GM21737 (cell line): ENCODE measurements around the gene CPXM1.
"Not testable (repeated sequence)": the region's sequence is repeated elsewhere in the genome, so short reads cannot be mapped to it uniquely, and the experiment has no call there.

Experiments
- ATAC-seq: cut with Tn5 transposase; IDR thresholded peaks from one replicate; pipeline ENCODE4 v1.9.1; 2021; ENCODE audit warnings: mild to moderate bottlenecking, moderate library complexity; ENCODE audit not compliant: unreplicated experiment

The CPXM1 gene

DNA sequence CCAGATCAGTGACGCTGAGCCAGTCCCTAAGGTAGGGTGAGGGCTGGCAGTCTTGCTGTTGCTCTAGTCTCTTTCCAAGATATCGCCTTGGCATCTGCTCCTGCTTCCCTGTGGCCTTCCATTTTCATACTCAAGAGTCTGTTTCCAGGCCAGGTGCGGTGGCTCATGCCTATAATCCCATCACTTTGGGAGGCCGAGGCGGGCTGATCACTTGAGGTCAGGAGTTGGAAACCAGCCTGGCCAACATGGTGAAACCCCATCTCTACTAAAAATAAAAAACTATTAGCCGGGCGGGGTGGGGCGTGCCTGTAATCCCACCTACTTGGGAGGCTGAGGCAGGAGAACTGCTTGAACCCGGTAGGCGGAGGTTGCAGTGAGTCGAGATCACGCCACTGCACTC, 30.3 kb downstream of the CPXM1 start:
- ATAC-seq = not testable (repeated sequence)

DNA sequence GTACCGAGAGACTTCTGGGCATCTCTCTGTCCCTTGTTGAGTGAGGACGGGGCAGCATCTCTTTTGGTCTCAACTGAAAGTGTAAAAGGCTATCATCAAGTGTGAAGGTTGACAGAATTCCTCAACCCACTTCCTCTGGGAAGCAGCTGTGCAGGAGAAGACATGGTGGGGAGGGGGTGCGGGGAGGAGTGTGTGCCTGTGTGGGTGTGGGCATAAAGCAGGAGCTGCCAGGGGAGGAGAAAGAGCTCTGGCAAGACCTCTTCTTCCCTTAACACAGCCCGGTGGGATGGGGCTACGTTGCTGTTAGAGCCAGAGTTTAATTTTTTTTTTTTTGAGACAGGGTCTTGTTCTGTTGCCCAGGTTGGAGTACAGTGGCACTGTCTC, 31.8 kb downstream of the CPXM1 start:
- no peak for ATAC-seq

DNA sequence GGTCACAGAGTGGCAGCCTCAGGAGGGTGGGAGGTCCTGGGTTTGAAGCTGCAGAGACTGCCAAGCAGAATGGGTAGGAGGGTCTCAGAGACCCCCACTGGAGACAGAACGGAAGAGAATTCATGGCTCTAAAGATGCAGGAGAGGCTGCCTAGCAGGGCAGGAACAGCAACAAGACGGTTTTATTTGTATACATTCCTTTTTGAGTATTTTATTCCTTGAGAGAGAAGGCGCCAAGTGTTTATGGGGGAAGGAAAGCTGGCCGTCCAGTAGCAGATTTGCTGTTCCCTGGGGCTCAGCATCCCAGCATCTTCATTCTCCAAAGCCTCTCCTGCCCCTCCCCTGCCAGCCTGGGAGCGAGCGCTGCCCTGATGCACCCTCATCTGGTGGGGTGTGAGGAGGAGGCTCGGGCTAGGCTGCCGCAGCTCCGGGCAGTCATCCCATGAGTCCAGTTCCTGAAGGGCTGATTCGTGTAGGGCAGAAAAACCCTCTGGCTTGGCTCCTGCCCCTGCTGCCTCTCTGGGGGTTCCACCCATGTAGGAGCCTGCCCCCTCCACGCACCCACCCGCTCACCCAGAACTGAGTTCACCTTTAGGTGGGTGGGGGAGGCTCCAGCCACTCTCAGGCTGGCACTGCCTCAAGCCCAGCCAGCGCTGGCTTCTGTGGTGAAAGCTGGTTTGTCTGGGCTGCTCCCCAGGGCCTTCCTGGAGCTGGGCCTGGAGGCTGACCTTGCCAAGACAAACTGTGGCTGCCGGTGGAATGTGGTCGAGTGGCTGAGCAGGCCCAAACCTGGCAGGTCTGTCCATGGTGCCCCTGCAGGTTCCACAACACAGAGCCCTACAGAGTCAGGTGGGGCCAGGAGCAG, 32.4 kb downstream of the CPXM1 start:
- ATAC-seq = no peak

DNA sequence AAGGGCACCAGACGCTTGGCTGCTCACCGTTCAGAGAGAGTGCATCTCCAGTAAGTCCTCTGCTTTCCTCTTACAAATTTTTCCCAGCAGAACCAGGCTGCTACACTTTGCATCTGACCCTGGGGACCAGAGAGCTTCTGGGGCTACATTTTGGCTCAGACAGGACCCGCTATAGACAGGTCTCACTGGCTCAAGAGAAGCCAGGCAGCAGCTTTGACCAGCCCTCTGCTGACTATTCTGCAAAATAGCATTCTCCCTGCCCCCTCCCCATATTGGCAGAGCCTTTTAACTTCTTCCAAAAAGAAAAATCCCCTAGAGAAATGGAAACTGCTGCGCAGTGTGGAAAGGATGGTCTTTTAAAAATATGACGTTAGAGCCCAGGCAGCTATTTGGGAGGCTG, 37.2 kb downstream of the CPXM1 start:
- no peak for ATAC-seq

DNA sequence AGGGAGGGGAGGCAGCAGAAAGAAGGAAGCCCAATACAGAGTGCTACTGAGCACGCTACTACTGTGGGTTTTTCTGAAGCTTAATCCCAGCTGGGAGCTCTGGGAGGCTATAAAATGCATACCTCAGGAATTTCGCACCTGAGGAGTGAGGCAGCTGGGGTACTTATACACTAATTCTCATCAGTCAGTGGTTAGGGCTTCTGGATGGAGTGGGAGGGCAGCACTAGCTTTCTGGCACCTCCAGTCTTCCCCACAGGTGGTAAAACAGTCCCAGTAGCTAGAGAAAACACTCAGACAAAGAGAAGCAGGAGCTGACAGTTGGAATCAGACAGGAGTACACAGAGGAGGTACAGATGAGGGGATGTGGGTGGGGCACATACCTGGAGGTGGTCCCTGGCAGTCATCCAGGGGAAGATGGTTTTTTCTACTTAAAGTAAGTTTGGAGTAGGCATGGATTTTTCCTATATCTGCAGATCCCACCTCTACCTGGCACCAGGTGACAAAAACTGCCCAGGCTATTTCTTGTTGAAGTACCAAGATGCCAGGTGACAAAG, 37.8 kb downstream of the CPXM1 start:
- no peak for ATAC-seq

DNA sequence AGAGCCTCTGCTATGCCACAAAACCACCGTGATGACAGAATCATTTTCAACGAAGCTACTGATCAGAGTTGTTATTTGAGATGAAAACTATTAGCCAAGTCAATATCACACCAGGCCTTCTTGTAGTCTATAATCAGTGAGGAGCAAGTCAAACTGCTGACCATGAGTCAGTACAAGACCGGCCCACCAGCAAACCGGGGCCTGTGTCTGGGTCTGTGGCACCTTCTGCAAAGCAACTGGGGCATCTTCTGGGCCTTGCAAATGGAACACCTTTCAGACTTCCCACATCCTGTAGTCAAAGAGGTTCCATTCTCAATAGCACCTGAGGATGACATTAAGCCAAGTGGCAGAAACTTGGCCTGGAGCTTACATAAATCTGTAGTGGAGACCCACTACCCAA, 38.5 kb downstream of the CPXM1 start:
- ATAC-seq = no peak

DNA sequence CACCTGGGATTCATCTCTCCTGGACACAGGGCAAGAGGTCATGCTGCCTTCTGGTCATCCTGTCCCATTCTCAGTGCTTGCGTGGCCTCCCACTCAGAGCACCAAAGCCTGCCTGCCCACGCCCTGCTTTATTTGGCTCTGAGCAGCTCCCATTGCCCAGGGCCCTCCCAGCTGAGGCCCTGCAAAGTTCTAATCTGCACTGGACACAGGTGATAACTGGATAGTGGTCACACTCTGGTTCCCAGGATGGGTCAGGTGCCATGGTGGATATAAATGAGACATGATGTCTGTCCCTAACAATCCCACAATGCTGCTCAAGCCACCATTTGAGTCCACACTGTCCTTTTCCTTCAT, 39.5 kb downstream of the CPXM1 start:
- ATAC-seq = no peak

DNA sequence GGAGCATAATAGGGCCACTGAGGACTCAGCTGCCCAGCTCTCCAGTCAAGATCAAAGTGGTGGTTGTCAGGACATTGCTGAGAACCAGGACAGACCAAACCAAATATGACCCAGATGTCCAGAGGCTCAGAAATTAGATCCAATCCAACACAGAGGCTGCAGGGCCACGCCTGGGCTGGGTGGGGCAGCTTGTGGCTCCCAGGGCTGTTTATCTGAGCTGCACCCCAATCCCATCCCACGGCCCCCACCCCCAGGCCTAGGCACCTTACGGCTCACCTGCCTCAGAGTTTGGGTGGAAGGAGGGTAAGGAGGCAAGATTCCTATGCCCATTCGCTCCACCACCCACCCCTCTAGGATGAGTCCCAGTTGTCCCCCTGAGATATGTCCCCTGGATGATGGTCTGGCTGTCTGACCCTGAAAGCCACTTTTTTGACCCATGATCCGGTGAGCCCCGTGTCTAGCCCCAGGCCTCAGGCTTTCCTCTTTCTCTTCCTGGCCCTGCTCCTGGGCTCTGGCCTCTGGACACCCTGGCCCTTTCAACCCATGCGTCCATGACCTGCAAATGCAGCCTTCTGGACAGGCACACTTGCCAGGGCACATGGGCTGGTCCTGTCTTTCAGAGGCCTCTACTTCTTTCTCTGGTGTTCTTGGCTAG, 40.0 kb downstream of the CPXM1 start:
- no peak for ATAC-seq

DNA sequence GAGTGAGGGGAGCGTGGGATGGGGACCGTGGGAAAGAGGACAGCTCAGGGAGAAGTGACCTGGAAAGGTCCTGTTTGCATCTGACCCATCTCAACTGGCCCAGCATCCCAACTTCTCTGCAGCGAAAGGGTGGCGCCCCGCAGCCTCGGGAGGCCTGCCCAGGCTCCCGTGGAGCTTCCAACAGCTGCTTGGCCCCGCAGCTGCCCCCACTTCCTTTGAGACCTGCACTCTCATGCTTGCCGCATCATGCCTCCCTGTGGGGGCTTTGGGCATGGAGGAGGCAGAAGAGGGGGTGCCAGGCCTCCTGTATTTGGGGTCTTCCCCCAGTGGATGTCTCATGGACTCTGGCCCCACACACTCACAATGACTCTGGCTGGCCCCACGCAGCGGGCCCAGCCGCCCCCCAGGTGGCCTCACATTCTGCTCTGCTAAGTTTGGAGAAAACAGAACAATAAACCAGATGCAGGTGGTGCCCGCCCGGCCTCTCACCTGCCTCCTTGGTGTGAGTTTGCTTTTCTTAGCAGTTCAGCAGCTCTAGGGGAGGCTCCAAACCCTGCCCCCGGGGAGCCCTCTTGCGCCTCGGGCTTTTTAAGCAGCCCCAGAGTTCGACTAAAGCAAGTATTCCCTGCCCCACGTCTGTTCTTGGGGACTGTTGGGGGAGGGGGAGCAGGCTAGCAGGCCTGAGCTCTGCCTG, 40.7 kb downstream of the CPXM1 start:
- no peak for ATAC-seq

DNA sequence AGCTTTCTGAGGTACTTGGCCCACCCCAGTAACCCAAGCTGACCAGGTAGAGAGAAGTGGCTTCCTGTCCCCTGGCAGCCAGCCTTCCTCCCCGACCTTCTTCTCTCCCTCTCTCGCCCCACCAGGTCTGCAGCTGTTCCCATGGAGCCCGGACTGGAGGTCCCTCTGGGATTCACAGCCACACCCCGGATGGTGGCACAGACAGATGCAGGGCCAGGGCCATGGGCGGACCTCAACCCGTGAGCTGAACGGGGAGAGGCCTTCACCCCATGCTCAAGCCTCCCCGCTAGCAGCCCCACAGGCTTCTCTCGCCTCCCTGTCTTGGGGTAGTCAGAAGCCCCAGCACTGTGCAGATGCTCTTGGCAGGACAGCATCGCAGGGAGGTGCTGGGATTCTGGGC, 41.3 kb downstream of the CPXM1 start:
- no peak for ATAC-seq

DNA sequence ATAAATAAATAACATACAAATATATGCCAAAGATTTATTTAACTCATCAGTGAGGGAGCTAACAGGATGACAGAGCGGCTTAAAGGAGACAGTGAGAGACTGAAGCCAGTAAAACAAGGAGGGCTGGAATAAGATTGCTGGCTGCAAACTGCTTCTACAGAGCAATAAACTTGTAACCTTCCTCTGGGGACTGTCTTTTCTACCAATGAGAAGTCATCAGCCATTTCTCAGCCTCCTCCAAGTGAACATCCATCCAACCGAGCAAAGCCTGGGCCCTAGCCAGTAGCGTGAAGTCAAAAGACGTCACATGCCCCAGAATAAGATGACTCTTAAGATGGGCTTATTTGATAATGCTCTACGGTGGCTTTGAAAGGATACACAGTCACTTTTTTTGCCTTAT, 42.5 kb downstream of the CPXM1 start:
- no peak for ATAC-seq

DNA sequence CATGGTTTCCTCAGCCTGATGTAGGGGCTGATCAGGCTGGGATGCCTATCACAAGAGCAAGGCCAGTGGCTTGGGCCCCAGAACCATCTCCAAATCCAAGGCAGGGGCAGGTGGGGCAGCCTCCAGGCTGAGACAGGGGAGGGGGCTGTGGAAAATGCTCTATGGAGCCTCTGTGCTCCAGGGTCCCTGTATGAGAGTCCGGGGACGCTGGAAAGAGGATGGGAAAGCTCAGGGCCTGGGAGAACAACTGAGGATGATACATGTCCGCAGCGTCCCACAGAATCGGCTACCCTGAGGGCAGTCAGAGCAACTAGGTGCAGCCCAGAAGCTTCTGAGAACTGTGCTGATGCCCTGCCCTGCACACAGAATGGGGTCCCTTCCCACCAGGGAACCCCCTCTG, 43.4 kb downstream of the CPXM1 start:
- ATAC-seq = no peak

DNA sequence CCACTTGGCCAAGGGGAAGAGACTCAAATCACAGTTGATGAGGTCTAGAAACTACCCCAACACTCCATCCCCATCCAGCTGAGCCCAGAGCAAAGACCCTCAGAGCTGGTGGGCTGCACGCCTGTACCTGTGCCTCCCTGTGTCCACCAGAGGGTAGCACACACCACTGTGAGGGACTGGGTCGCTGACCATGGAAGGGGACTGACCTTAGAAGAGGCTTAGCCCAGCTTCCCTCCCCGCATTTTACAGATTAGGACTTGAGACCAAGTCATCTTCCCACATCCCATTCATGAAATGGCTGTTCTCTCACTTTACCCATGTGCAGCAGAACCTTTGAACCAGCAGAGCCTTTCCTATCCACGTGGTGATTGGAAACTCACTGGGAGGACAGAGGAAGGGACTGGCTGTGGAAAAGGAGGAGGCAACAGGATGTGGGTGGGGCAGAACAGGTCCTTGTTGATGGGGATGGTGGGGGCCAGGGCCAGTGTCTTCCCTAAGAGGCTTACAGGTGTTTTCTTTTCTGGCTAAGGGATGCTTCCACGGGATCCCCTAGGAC, 44.3 kb downstream of the CPXM1 start:
- no peak for ATAC-seq

DNA sequence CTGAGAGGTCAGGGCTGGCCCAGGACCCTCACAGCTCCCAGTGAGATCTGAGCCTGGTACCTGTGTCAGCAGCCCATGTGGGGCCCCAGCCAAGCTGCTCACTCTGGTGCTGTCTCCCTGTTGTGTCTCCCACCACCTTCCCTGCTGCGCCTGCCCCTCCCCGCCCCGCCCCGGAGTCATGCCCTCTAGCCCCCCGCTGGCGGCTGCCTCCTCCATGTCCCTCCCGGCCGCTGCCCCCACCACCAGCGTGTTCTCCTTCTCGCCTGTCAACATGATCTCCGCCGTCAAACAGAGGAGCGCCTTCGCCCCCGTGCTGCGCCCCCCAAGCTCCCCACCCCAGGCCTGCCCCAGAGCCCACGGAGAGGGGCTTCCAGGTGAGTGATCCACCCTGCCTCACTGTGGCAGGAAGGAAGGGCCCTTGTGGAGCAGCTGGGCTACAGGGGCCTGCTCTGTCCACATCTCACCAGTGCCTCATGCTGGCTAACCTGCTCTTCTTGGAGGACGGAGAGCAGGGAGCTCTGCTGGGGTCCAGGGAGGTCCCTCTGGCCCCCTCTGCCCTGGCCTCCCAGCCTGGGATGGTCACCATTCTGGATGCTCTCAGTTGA, 44.9 kb downstream of the CPXM1 start:
- ATAC-seq = no peak

DNA sequence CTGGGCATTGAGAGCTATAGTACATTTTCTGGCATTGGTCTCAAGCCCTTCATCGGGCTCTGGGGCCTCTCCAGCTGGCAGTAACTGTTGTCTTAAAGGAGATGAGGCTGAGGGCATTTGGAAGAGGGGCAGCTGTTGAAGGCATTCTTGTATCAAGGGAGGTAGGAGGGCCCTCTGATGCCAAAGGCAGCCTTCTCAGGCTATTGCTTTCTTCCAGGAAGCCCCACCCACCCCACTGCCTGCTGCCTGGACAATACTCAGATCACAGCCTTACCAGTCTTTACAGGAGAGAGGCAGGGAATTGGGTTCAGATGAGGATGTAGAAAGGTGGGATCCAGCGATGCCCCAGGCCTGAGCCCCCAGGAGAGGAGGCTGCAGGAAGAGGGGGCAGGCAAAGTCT, 46.0 kb downstream of the CPXM1 start:
- ATAC-seq = no peak

DNA sequence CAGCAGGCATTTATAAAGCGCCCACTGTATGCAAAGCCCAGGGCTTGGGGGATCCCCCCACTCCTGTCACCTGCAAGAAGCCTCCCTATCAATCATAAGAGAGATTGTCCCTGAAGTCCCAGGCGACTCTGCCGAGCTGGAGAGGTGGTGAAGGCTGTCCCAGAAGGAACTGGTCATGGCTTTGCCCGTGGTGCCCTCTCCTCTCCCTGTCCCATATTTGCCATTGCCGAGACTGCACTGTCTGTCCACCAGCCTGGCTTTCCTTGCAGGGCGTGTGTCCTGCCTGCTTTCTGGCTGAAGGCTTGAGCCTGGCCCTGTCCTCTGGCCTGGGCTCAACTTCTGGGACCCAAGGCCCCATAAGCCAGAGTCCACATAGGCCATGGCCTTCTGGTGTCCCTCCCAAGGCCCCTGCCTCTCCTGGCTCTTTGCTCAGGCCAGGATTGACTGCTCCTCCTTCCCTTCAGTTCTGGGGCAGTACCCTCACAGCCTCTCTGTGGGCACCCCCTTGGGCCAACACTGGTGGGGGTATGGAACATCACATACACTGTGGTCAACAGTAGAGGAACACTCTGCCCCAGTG, 46.9 kb downstream of the CPXM1 start:
- no peak for ATAC-seq

DNA sequence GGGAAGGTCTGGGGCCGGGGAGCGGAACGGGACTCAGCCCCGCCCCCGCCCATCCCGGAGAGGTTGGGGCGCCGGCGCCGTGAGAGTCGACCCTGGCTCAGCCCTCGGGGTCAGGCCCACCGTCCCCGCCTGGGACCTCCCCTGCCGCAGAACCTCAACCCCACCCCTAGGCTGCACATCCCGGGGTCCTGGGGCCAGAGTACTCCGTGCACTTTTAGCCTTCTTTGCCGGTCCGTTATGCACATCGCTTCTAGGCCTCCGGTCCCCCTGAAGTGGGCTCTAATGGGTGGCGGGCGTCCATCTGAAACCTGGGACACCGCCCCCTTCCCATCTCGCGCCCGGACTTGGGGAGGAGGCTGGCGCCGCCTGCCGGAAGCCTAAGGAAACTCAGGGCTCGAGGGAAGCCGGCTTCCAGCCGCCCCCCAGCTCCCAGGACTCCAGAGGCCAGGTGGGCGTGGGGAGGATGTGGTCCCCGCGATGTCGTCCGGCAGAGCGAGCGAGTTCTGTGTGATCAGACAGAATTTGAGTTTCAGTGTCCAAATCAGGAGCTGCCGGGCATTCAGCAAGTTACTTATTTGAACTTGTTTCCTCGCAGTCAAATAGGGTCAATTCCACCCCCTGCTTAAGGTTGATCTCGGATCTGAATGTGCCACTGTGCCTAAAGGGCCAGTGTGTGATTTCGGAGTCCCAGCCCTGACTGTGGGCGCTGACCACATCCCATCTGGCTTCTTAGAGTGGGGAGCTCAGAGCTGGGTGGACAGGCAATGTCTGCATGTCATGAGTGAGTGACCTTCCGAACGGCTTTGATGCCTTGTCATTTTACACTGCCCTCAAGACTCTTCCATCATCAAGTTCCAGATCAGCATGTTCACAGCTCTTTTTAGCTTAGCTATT, 47.6 kb downstream of the CPXM1 start:
- ATAC-seq = no peak

DNA sequence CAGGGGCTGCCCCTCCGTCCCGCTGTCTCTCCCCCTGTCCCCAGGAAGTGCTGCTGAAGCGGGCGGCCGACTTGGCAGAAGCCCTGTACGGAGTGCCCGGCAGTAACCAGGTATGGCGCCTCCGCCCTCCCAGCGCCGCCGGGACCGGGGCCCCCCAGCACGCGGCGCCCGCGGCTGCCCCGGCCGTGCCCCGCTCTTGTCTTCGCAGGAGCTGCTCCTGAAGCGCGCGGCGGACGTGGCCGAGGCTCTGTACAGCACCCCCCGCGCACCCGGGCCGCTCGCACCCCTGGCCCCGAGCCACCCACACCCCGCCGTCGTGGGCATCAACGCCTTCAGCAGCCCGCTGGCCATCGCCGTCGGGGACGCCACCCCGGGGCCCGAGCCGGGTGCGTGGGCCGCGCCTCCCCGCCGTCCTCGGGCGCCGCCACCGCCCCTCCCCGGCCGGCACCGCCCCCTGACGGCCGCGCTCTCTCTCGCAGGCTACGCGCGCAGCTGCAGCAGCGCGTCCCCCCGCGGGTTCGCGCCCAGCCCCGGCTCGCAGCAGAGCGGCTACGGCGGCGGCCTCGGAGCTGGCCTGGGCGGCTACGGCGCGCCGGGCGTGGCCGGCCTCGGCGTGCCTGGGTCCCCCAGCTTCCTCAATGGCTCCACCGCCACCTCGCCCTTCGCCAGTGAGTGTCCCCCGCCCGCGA, 48.4 kb downstream of the CPXM1 start:
- no peak for ATAC-seq

DNA sequence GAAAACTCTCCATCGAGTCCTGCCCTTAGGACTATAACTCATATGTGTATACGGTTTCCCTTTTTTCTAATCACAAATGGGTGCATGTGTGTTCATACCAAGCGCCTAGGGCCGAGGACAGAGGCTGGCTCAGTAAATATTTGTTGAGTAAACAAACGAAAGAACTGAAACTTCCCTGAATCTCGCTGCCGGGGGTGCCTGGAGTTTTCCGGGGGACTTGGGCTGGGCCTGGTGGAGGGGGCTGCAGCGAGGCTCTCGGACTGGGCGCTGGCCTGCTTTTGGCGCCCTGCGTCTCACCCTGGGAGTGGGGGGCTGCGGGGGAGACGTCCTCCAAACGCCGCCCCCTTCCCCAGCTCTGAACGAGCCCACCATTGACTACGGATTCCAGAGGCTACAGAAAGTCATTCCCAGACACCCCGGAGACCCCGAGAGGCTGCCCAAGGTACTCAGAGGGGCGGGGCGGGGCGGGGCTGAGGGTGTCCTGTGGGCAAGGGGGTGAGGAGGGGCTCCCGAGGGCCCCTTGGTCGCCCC, 49.0 kb downstream of the CPXM1 start:
- ATAC-seq = no peak
